Calu3 (cell line): ENCODE measurements around the gene KCNA1. TPM values are rescaled to one million over a fixed set of nuclear protein-coding genes. Genes with fewer than 3 reads are reported as not detected.

Experiments
- BruUV-seq: library from RNA; stranded (reverse); fragments of 400-500 nt; replicated peaks from 2 replicates; lab custom pipeline; 2021; lab: Mats Ljungman, UMichigan
- CTCF ChIA-PET: fragments of 300-600 bp; sonication (Branson Sonifier 250); formaldehyde crosslinking; loops from one replicate; lab custom pipeline; 2022; ENCODE audit warnings: antibody characterized with exemption; lab: Charles Lee
- DNase-seq: peaks from one replicate; pipeline ENCODE4 v3.0.0; 2022
- H3K27ac Mint-ChIP-seq: one replicate; pipeline ENCODE4 v1.8.0; 2022; ENCODE audit warnings: mixed read lengths; ENCODE audit not compliant: unreplicated experiment
- H3K27me3 Mint-ChIP-seq: one replicate; pipeline ENCODE4 v1.8.0; 2022; ENCODE audit warnings: mixed read lengths; ENCODE audit not compliant: unreplicated experiment
- H3K36me3 Mint-ChIP-seq: one replicate; pipeline ENCODE4 v1.8.0; 2022; ENCODE audit warnings: mild to moderate bottlenecking, moderate library complexity, mixed read lengths; ENCODE audit not compliant: insufficient read depth, unreplicated experiment
- H3K4me1 Mint-ChIP-seq: one replicate; pipeline ENCODE4 v1.8.0; 2022; ENCODE audit warnings: mild to moderate bottlenecking, low read depth, mixed read lengths; ENCODE audit not compliant: unreplicated experiment
- H3K4me3 Mint-ChIP-seq: one replicate; pipeline ENCODE4 v1.8.0; 2022; ENCODE audit warnings: mild to moderate bottlenecking, low read depth, moderate library complexity, mixed read lengths; ENCODE audit not compliant: unreplicated experiment
- H3K9me3 Mint-ChIP-seq: one replicate; pipeline ENCODE4 v1.8.0; 2022; ENCODE audit warnings: low read depth, mixed read lengths; ENCODE audit not compliant: unreplicated experiment
- intact Hi-C: fragments of 100-400 bp; cut with micrococcal nuclease; formaldehyde crosslinking; loops from one replicate; pipeline ENCODE4 v1.10.0; 2022; ENCODE audit not compliant: unreplicated experiment
- total RNA-seq: library from RNA; stranded (reverse); gene quantifications from 2 replicates; pipeline ENCODE4 v1.2.3, GENCODE V29; 2022
- TF ChIP-seq, protein P1 (sequence below): fragments of 200-600 bp; IDR thresholded peaks from one replicate; pipeline ENCODE4 v1.8.0; 2022; ENCODE audit warnings: antibody characterized with exemption; ENCODE audit not compliant: unreplicated experiment

KCNA1 gene
- total RNA-seq, 1 experiment from 2014 or later: not detected

DNA sequence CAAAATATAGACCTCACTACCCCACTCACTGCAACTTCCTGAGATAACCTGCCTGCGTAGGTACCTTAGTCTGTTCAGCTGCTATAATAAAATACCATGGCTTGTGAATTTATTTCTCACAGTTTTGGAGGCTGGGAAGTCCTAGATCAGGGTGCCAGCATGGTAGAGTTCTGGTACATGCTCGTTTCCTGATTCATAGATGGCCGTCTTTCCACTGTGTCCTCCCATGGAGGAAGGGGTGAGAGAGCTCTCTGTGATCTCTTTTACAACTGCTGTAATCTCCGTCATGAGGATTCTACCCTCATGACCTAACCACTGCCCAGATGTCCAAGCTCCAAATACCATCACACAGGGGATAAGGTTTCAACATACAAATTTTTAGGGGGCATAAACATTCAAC is 49.7 kb downstream of the KCNA1 start:
- Mint-ChIP-seq H3K36me3 (peaks cover 4% of the 10 kb centered on the region), H3K27me3 (peaks cover 89% of the 10 kb centered on the region), H3K9me3 (no peaks in the 10 kb centered on the region), H3K27ac (no peak overlapping the region), H3K4me3 (no peak overlapping the region), H3K4me1 (no peaks in the 10 kb centered on the region)
- TF ChIP-seq, protein P1, sequence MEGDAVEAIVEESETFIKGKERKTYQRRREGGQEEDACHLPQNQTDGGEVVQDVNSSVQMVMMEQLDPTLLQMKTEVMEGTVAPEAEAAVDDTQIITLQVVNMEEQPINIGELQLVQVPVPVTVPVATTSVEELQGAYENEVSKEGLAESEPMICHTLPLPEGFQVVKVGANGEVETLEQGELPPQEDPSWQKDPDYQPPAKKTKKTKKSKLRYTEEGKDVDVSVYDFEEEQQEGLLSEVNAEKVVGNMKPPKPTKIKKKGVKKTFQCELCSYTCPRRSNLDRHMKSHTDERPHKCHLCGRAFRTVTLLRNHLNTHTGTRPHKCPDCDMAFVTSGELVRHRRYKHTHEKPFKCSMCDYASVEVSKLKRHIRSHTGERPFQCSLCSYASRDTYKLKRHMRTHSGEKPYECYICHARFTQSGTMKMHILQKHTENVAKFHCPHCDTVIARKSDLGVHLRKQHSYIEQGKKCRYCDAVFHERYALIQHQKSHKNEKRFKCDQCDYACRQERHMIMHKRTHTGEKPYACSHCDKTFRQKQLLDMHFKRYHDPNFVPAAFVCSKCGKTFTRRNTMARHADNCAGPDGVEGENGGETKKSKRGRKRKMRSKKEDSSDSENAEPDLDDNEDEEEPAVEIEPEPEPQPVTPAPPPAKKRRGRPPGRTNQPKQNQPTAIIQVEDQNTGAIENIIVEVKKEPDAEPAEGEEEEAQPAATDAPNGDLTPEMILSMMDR: no peak
- no TSS peak for BruUV-seq
- CTCF ChIA-PET: no interaction called here
- intact Hi-C loops: no loop called here
- DNase-seq: no peak

DNA sequence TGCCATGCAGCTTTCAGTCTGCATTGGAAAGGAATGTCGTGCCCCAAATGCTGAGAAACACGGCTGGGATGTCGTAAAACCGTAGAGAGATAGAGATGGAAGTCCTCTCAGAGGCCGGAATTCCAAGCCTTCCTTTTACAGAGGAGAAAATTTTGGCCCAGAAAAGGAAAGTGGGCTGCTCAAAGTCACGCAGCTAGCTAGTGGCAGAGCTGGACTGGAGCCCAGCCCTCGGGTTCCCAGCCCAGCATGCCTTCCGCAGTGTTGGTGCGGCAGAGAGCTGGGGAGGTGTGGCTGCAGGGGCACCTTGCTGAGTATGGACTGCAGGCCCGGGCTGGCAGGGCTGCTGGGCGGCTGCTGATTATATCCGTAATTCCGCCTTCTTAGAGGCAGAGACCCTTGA is 50.3 kb downstream of the KCNA1 start:
- H3K9me3 Mint-ChIP-seq: no peaks in the 10 kb centered on the region
- intact Hi-C loops: no loop called here
- DNase-seq: no peak
- BruUV-seq: no TSS peak
- TF ChIP-seq, protein P1: no peak
- CTCF ChIA-PET: interaction anchor here (0.6 to 0.7 kb wide), 3 partner anchors 18 to 719 kb away, joined by 3 to 7 read pairs (median 4); no protein-coding TSS in a partner anchor
- peaks cover 95% of the 10 kb centered on the region for H3K27me3 Mint-ChIP-seq
- no peaks in the 10 kb centered on the region for H3K4me1 Mint-ChIP-seq
- H3K27ac Mint-ChIP-seq: no peak overlapping the region
- no peak overlapping the region for H3K4me3 Mint-ChIP-seq
- peaks cover 4% of the 10 kb centered on the region for H3K36me3 Mint-ChIP-seq

DNA sequence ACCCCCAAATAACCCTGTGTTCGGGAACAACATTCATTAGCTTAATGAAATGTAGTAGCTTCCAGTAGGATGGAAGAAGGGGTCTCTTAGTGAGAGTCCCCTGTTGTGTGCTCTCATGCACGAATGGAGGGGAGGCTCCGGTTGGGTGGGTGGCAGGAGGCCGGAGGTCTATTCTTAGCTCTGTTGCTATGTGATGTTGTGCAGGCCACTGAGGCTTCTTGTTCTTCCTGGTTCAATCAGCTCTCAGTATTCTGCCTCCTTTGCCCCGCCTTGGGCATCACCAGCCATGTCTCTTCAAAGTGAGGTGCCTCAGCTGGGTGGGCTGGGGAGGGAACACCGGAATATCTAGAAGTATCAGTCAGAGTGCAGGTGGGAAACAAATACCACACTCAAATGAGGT is 50.8 kb downstream of the KCNA1 start:
- CTCF ChIA-PET: interaction anchor here (0.6 to 0.7 kb wide), 3 partner anchors 18 to 718 kb away, joined by 3 to 7 read pairs (median 4); no protein-coding TSS in a partner anchor
- H3K27me3 Mint-ChIP-seq: peaks cover 98% of the 10 kb centered on the region
- intact Hi-C loops: no loop called here

DNA sequence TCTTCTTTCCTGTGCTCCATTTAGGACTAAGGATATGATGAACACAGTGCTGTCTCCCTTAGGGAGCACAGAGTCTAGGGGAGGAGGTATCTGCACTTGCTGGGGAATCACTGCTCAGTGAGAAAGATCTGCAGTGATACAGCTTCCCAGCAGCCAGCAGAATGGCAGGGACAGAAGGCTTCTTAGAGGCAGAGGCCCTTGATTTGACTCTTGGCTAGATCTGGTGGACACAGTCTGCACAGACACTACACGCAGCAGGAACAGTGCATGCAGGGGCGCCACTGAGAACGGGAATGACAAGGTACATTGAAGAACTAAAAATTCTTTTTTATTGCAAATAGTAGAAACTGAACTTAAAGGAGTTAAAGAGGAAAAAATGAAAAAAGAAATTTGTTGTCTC is 51.6 kb downstream of the KCNA1 start:
- DNase-seq: no peak
- intact Hi-C loops: no loop called here
- H3K27ac Mint-ChIP-seq: no peak overlapping the region
- CTCF ChIA-PET: no interaction called here
- H3K27me3 Mint-ChIP-seq: peaks cover 92% of the 10 kb centered on the region
- H3K4me1 Mint-ChIP-seq: no peaks in the 10 kb centered on the region
- H3K9me3 Mint-ChIP-seq: no peaks in the 10 kb centered on the region
- peaks cover 4% of the 10 kb centered on the region for H3K36me3 Mint-ChIP-seq
- H3K4me3 Mint-ChIP-seq: no peak overlapping the region
- TF ChIP-seq, protein P1: no peak
- BruUV-seq: no TSS peak

More for the DNA sequence above, 50.8 kb downstream of the KCNA1 start:
- Mint-ChIP-seq H3K9me3 (no peaks in the 10 kb centered on the region), H3K4me1 (no peaks in the 10 kb centered on the region), H3K27ac (no peak overlapping the region), H3K36me3 (peaks cover 4% of the 10 kb centered on the region), H3K4me3 (no peak overlapping the region)
- TF ChIP-seq, protein P1: no peak
- no TSS peak for BruUV-seq
- no peak for DNase-seq
